HUES6 (cell line): ENCODE results near the gene RAB35.

Experiments used
- H3K27ac ChIP-seq: 2 replicates; pipeline ENCODE4 v1.7.0; 2013; ENCODE audit warnings: low read depth, mild to moderate bottlenecking, low read length, inconsistent platforms
- H3K27me3 ChIP-seq: 2 replicates; pipeline ENCODE4 v1.6.1; 2013; ENCODE audit warnings: low read length; ENCODE audit not compliant: control insufficient read depth, insufficient read depth
- H3K36me3 ChIP-seq: 2 replicates; pipeline ENCODE4 v1.6.1; 2013; ENCODE audit warnings: low read length; ENCODE audit not compliant: control insufficient read depth, insufficient read depth
- H3K4me1 ChIP-seq: 2 replicates; pipeline ENCODE4 v1.6.1; 2013; ENCODE audit warnings: low read length; ENCODE audit not compliant: control insufficient read depth, insufficient read depth
- H3K4me3 ChIP-seq: 2 replicates; pipeline ENCODE4 v1.5.1; 2013; ENCODE audit warnings: low read depth, low read length
- H3K9ac ChIP-seq: one replicate; pipeline ENCODE4 v1.6.1; 2013; ENCODE audit warnings: mild to moderate bottlenecking, low read length
- H3K9me3 ChIP-seq: 2 replicates; pipeline ENCODE4 v1.6.1; 2013; ENCODE audit warnings: low read depth, low read length; ENCODE audit not compliant: control insufficient read depth, insufficient read depth

RAB35 gene

GRCh38 chr12:120145164-120145563 lies 28.6 kb upstream of the RAB35 start:
- no peak overlapping the region for H3K4me3 ChIP-seq
- H3K27ac ChIP-seq: no peak overlapping the region
- H3K27me3 ChIP-seq: no peaks in the 10 kb centered on the region
- H3K36me3 ChIP-seq: peaks cover 97% of the 10 kb centered on the region
- H3K4me1 ChIP-seq: no peaks in the 10 kb centered on the region
- no peaks in the 10 kb centered on the region for H3K9me3 ChIP-seq
- no peak overlapping the region for H3K9ac ChIP-seq

DNA sequence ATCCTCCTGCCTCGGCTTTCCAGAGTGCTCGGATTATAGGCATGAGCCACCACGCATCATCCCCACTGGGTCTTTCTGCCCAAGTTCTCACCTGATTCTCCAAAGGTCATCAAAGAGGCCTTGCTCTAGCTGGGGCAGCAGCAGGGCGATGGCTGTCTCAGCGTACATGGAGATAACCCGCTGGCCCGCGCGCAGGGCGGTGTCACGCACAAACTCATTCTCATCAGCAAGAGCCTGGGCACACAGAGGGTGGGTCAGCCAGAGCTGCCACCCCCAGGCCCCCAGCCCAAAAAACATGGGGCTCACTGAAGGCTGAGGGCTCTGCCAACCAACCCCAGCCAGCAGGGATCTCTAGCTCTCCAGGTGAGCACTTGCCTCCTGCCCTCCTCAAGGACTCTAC lies 27.7 kb upstream of the RAB35 start:
- Histone ChIP-seq H3K36me3 (peaks cover 97% of the 10 kb centered on the region), H3K27me3 (no peaks in the 10 kb centered on the region), H3K9me3 (no peaks in the 10 kb centered on the region), H3K4me3 (no peak overlapping the region), H3K9ac (no peak overlapping the region), H3K27ac (no peak overlapping the region), H3K4me1 (no peaks in the 10 kb centered on the region)

DNA sequence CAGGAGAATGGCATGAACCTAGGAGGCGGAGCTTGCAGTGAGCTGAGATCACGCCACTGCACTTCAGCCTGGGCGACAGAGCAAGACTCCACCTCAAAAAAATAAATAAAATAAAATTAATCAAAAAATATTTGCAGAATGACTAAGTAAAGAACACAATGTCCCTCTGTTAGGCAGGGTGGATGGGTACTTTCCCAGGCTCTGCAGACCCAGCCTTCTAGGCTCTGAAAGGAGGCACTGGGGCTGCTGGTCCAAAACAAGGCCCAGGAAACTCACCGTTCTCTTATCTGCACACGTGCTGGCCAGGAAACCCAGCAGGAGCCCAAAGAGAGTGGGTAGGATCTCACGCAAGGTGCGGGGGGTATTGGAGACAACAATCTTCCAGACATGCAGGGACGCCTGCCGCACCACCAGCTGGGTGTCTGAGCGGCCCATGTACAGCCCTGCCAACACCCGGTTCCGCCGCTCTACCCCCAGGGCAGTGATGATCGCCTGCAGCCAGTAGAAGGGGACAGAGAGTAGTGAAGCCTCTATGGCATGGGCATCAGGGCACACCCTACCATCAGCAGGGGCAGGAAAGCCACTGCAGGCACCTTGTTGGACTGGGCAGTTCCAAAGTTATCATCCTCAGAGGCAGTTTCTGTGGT lies 25.8 kb upstream of the RAB35 start:
- no peak overlapping the region for H3K4me3 ChIP-seq
- H3K27ac ChIP-seq: no peak overlapping the region
- no peak overlapping the region for H3K9ac ChIP-seq
- H3K9me3 ChIP-seq: no peaks in the 10 kb centered on the region
- peaks cover 94% of the 10 kb centered on the region for H3K36me3 ChIP-seq
- no peaks in the 10 kb centered on the region for H3K27me3 ChIP-seq
- no peaks in the 10 kb centered on the region for H3K4me1 ChIP-seq

- Histone ChIP-seq H3K36me3 (peaks cover 94% of the 10 kb centered on the region), H3K4me1 (no peaks in the 10 kb centered on the region), H3K9ac (no peak overlapping the region), H3K27me3 (no peaks in the 10 kb centered on the region), H3K9me3 (no peaks in the 10 kb centered on the region), H3K4me3 (no peak overlapping the region), H3K27ac (no peak overlapping the region)
These were observed 24.8 kb upstream of the RAB35 start for GRCh38 chr12:120141336-120141735.

DNA sequence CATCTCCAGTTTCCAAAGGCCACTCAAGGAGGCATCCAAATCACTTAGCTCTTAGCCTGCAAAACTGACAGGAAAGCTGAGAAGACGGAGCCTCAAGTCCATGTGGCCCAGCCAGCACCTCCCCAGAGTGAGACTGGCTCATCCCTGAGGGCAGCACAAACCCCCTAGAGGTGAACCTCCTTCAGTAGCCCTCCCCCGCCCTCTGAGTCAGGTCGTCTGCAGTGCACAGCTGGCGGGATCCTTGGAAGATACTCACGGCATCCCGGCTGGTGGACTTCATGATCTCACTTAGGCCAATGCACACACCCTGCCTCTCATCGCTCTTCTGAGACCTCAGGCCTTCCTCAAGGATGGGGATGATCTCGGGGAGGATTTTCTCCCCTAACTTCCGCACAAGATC lies 24.1 kb upstream of the RAB35 start:
- H3K27me3 ChIP-seq: no peaks in the 10 kb centered on the region
- H3K36me3 ChIP-seq: peaks cover 96% of the 10 kb centered on the region
- H3K4me3 ChIP-seq: no peak overlapping the region
- H3K27ac ChIP-seq: no peak overlapping the region
- no peak overlapping the region for H3K9ac ChIP-seq
- no peaks in the 10 kb centered on the region for H3K9me3 ChIP-seq
- no peaks in the 10 kb centered on the region for H3K4me1 ChIP-seq

- no peaks in the 10 kb centered on the region for H3K9me3 ChIP-seq
- peaks cover 94% of the 10 kb centered on the region for H3K36me3 ChIP-seq
- no peak overlapping the region for H3K4me3 ChIP-seq
- H3K27me3 ChIP-seq: no peaks in the 10 kb centered on the region
- no peak overlapping the region for H3K9ac ChIP-seq
- no peaks in the 10 kb centered on the region for H3K4me1 ChIP-seq
- no peak overlapping the region for H3K27ac ChIP-seq
These were observed 23.4 kb upstream of the RAB35 start for GRCh38 chr12:120139958-120140357.

GRCh38 chr12:120138366-120138765 lies 21.8 kb upstream of the RAB35 start:
- Histone ChIP-seq H3K27me3 (no peaks in the 10 kb centered on the region), H3K9me3 (no peaks in the 10 kb centered on the region), H3K9ac (no peak overlapping the region), H3K4me1 (no peaks in the 10 kb centered on the region), H3K27ac (no peak overlapping the region), H3K36me3 (peaks cover 94% of the 10 kb centered on the region), H3K4me3 (no peak overlapping the region)

DNA sequence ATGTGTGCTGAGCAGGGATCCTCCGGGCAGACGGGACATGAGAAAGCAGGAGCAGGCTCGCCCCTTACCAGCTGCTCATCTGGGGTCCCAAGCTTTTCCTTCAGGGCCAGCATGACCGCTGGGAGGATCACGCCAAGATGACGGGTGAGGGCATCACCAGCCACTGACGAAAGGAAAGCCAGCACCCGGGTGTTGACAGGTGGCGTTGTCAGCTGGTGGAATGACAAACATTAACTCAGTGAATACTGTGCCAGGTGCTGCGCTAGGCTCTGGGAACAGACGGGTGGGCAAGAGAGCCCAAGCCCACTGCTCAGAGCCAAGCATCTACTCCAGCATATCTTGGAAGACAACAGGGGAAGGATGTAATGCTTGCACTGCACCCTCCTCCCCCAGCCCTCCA lies 21.3 kb upstream of the RAB35 start:
- Histone ChIP-seq H3K9ac (no peak overlapping the region), H3K9me3 (no peaks in the 10 kb centered on the region), H3K27me3 (no peaks in the 10 kb centered on the region), H3K4me3 (no peak overlapping the region), H3K27ac (no peak overlapping the region), H3K4me1 (no peaks in the 10 kb centered on the region), H3K36me3 (peaks cover 94% of the 10 kb centered on the region)

DNA sequence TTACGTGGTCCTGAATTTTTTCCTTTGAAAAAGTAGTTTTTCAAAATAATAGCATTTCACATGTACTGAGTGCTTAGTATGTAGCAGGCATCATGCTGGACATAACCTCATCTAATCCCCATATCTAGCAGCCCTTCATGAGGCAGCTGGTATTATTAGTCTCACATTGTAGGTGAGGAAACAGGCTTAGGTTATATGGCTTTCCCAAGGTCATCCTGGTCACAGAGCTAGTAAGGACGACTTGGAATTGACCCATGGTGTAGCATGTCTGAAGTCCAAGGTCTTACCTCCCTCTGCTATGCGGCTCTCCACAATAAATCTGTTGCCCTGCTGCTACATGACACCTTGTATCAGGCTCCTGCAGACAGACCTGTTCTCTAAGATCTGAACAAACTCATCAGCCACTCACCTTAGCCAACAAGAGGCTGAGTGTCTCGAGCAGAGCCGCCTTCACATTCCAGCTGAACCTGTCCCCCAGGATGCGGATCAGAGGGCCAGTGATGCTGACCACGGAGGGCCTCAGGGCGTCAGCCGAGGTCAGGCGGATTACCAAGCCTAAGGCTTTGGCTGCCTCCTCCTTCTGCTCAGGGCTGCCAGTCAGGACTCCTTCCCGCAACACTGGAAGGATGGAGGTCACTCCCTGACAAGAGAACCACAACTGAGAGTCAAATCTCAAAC lies 19.7 kb upstream of the RAB35 start:
- Histone ChIP-seq H3K9me3 (no peaks in the 10 kb centered on the region), H3K4me1 (no peaks in the 10 kb centered on the region), H3K36me3 (peaks cover 95% of the 10 kb centered on the region), H3K27me3 (no peaks in the 10 kb centered on the region), H3K9ac (no peak overlapping the region), H3K27ac (no peak overlapping the region), H3K4me3 (no peak overlapping the region)

DNA sequence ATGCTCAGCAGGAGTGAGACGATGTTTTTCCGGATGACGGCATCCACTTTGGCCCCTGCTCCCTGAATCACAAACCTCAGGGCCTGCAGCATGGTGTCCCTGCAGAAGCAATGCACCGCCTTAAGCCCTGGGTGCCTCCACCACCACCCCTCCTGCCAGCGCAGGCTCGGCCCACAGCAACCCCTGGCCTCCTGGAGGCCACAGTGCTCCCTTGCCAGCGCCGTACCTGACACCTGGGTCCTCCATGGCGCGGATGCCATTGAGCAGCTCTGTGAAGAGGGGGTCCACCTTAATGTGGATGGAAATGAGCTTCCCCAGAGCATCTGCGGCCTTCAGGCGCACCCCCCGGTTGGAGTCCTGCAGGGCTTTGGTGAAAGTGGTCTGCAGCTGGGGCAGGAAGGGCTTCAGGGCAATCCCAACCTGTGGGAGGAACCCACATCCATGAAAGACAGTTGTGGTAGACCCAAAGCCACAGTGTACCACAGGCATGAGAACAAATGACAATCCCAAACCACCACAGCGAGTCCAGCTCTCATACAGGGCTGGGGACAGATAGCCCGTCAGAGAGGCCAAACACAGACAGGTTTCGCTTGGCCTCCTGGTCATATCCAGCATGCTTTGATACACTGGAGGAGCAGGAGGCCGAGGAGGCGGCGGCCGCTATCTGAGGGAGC lies 17.9 kb upstream of the RAB35 start:
- H3K4me1 ChIP-seq: no peaks in the 10 kb centered on the region
- no peak overlapping the region for H3K27ac ChIP-seq
- no peaks in the 10 kb centered on the region for H3K27me3 ChIP-seq
- peaks cover 95% of the 10 kb centered on the region for H3K36me3 ChIP-seq
- no peak overlapping the region for H3K4me3 ChIP-seq
- H3K9me3 ChIP-seq: no peaks in the 10 kb centered on the region
- H3K9ac ChIP-seq: no peak overlapping the region

GRCh38 chr12:120132863-120133385 lies 16.4 kb upstream of the RAB35 start:
- Histone ChIP-seq H3K4me3 (no peak overlapping the region), H3K27me3 (no peaks in the 10 kb centered on the region), H3K4me1 (no peaks in the 10 kb centered on the region), H3K9ac (no peak overlapping the region), H3K36me3 (peaks cover 97% of the 10 kb centered on the region), H3K9me3 (no peaks in the 10 kb centered on the region), H3K27ac (no peak overlapping the region)
